T-helper 2 cell treated with Interferon-gamma antibody and Interleukin-4, amounts not matched to agents 100 ng/mL and 5 ng/mL, for 36 hours (primary cell): ENCODE measurements around the gene OTOS. TPM values are rescaled to one million over a fixed set of nuclear protein-coding genes. Genes with fewer than 3 reads are reported as not detected.

Experiments used
- intact Hi-C: fragments of 100-400 bp; cut with micrococcal nuclease; formaldehyde crosslinking; loops from one replicate; pipeline ENCODE4 v1.15.1; 2023
- total RNA-seq: library from RNA; stranded (reverse); gene quantifications from 2 replicates; pipeline ENCODE4 v1.2.3, GENCODE V29; 2022

OTOS gene
- total RNA-seq, 1 donor from 2014 or later = not detected

GRCh38 chr2:240125742-240126141 lies 14.7 kb downstream of the OTOS start:
- intact Hi-C loops = no loop called here

DNA sequence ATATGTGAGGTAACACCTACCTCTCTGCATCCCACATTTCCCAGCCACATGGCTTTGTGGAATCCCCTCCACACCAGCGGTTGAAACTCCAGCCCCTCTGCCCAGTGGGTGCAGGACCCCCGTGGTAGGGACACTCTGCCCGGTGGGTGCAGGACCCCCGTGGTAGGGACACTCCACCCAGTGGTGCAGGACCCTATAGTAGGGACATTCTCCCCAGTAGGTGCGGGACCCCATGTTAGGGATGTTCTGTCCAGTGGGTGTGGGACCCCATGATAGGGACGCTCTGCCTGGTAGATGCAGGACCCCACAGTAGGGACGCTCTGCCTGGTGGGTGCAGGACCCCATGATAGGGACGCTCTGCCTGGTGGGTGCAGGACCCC lies 15.8 kb downstream of the OTOS start:
- intact Hi-C loops = no loop called here

- intact Hi-C loops = no loop called here
Observed at GRCh38 chr2:240123821-240124650, 16.4 kb downstream of the OTOS start.

DNA sequence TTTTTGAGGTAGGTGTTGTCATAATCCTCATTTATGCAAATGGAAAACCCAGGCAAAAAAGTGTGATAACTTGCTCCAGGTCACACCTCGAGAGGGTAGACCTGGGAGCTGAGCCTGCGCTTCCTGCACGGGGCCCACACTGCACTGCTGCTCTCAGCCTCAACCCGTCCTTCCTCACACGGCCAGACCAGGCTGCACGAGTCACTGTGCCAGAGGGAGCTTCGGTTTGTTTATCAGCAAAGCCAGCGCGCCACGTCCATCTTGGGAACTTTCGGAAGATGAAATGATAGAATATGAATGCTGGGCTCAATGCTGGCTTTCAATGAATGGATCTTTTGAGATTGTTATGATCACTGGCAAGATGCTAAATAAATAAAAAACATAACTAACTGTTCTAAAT lies 18.8 kb downstream of the OTOS start:
- intact Hi-C loops = no loop called here

DNA sequence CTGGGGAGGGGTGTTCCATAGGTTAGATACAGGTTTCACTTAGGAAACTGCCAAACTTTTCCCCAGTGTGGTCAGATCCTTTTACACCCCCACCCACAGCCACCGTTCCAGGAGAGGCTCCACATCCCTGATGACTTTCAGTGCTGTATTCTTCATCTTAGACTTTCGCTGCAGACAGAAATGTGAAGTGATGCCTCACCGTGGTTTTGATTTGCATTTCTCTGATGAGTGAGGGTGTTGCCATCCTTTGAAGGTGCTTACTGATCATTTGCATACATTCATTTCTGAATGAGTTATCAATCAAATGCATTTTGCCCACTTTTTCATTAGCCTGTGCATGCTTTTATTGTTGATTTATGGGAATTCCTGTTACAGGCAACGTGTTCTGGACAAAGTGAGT lies 19.3 kb downstream of the OTOS start:
- intact Hi-C loops = no loop called here

DNA sequence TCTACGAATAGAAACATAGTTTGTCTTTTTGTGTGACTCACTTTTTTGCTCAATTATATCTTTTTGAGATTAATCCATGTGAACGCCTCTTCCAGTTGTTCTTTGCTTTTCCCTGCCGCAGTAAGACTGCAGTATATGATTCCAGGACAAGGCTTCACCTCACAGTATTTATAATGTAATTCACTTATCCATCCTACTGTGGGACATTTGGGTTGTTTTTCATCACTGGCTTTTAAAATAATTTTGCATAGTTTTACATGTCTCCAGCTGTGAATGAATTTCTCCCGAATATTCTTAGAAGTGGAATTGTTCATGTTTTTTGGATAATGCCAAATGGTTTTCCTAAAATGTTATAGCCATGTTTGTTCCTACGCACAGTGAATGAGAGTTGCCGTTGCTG lies 26.2 kb downstream of the OTOS start:
- intact Hi-C loops = no loop called here

- intact Hi-C loops = no loop called here
Observed at GRCh38 chr2:240112914-240113690, 27.4 kb downstream of the OTOS start.

GRCh38 chr2:240111253-240111652 lies 29.2 kb downstream of the OTOS start:
- intact Hi-C loops = no loop called here

DNA sequence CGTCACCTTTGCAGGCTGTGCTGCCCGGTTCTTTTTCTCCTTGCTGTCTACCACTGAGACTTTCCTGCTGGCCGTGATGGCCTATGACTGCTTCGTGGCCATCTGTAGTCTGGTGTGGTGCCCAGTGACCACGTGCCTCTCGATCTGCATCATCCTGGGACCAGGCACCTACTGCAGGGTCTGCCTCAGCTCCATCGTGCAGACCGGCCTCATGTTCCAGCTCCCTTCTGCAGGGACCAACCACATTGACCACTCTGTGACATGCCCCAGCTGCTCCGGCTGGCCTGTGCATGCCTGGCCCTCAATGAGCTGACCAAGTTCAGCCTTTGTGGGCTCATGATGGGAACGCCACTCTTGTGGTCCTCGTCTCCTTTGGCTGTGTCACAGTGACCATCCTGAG lies 31.1 kb downstream of the OTOS start:
- intact Hi-C loops = no loop called here

GRCh38 chr2:240107477-240107796 lies 33.0 kb downstream of the OTOS start:
- intact Hi-C loops = no loop called here

DNA sequence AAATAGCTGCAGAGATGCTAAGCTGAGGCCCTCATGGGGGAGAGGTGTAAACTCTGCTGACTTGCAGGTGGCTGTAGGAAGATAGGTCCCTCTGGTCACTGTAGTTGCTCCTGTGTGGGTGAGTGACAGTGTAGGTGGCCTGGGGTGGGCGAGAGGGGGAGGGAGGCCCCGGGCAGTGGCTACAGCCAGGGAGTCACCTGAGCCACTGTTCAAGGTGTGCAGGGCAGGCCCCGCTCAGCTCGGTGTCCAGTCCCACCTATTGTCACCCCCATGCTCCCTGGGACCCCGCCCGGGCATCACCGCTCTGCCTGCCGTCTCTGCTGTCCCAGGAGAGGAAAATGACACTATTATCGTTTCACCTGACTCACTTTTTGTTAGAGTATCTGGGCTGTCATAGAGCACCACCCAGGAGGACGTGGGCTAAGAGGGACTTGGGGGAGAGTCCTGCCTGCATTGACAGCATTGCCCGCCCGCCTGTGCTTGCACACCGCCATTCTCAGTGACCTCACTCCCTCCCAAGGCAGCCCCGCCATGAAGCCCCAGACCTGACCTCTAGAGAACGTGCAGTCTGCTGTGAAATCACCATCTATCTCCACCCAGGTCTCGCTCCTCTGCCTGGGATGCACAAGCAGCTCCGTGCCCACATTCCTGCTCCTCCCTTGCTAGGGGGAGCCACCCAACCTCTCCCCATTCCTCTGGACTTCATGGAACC lies 33.5 kb downstream of the OTOS start:
- intact Hi-C loops = no loop called here

DNA sequence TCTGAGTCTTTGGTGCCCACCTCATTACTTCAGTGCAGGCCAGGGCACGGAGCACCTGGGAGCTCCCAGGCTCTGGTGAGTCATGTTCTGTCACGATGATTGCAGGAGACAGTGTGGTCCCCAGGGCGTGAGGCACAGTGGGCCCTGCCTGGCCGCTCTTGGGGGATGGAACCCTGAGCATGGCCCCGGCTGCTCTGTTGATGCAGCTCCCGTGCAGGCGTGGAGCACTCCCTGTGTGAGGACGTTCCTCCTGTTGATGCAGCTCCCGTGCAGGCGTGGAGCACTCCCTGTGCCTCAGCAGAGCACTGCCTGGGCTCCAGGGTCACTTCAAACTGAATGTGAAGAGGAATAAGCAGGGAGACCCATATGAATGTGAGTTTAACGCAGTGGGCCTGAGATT lies 34.5 kb downstream of the OTOS start:
- intact Hi-C loops = no loop called here

GRCh38 chr2:240103136-240103535 lies 37.3 kb downstream of the OTOS start:
- intact Hi-C loops = no loop called here

DNA sequence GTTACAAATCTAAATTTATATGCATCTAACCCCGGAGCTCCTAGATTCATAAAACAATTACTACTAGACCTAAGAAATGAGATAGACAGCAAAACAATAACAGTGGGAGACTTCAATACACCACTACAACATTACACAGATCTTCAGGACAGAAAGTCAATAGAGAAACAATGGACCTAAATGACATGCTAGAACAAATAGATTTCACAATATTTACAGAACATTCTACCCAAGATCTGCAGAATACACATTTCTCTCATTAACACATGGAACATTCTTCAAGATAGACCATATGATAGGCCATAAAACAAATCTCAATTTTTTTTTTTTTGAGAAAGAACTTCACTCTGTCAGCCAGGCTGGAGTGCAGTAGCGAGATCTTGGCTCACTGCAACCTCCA lies 42.1 kb downstream of the OTOS start:
- intact Hi-C loops = no loop called here

DNA sequence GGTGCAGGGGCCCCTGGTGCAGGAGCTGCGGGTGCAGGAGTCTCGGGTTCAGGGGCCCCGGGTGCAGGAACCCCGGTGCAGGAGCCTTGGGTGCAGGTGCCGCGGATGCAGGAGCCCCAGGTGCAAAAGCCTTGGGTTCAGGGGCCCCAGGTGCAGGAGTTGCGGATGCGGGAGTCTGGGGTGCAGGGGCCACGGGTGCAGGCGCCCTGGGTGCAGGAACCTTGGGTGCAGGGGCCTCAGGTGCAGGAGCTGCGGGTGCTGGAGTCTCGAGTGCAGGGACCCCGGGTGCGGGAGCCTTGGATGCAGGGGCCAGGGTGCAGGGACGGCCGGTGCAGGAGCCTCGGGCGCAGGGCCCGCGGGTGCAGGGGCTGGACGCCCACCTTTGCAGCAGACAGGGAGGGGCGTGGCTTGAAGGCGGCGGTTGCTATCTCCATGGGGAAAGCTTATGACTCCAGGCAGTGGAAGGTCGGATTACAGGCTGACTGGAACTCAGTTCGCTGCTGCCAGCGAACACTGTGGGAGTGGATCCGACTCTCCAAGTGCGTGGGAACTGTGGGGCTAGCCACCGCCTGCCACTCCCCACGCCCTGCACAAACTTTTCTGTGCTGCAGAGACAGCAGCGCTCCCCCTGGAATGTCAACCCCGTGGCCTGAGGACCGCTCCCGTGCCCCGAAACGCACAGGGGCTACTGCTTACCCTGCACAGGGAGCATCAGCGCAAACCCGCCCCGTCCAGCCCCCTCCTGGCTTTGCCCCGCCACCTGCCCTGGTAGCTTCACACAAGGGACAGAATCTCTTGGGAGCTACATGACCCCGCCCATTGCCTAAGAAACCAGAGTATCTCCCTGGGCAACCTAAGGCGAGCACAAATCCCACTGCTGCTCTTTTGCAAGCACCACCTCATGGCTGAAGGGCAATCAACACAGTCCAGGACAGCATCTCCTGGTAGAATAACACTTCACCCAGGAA lies 44.6 kb downstream of the OTOS start:
- intact Hi-C loops = no loop called here

- intact Hi-C loops = no loop called here
Observed at GRCh38 chr2:240089306-240089705, 51.2 kb downstream of the OTOS start.

Other genes with a start within 250 kb of the OTOS start
- 85.7 and 95.2 TPM in 2 replicates for gene NDUFA10, start 115.3 kb downstream of the OTOS start, total RNA-seq
- gene OR6B2, start 110.2 kb downstream of the OTOS start, total RNA-seq = not detected in 2 replicates
- not detected in 2 replicates for gene OR6B3, start 87.1 kb downstream of the OTOS start, total RNA-seq
- gene COPS9, start 4.4 kb downstream of the OTOS start, total RNA-seq = 103 and 122 TPM in 2 replicates